HG03442 (cell line): ENCODE measurements around the gene SLC52A1.
A peak's percentile ranks its signal among the peaks of the same experiment; 100 is the strongest.

Experiments used
- ATAC-seq: cut with Tn5 transposase; IDR thresholded peaks from one replicate; pipeline ENCODE4 v1.9.1; 2021; ENCODE audit warnings: mild to moderate bottlenecking, moderate library complexity; ENCODE audit not compliant: unreplicated experiment

SLC52A1 gene

GRCh38 chr17:4994081-4994595 lies 41.1 kb downstream of the SLC52A1 start:
- no peak for ATAC-seq

DNA sequence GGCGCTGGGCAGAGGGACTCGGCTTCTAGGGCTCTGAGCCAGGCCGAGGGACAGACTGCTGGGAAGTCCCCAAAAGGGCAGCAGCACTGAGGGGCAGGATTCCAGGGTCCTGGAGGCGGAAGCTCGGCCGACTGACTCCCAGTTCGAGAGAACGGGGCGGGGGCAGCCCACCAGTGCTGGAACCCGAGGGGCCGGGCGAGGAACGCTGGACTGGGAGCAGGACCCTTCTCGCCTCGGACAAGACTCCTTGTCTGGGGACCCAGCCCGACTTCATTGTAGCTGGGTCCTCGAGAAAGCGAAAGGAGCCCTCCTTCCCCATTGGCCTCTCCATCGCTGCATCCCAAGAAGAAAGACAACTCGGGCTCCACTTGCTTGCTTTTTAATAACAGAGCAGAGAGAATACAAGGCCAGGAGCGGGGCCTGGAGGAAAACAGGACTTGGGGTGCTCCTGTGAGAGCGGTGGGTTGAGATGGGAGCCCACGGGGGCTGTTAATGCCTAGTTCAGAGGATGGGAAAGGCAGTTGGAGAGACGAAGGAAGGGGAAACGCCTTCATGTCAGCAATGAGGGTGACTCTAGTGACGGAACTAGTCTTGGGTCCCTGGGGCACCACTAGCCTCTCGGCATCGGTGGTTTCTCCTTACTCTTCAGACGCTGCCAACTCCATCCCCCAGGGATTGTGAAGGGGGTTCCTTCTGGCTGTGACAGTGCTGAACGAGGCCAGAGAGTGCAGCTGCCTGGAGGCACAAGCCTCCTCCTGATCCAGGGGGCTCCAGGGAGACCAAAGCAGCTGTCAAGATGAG lies 47.3 kb downstream of the SLC52A1 start:
- ATAC-seq: no peak

GRCh38 chr17:4986951-4987766 lies 48.1 kb downstream of the SLC52A1 start, which contains the start of gene CAMTA2:
CAMTA2 (minus strand) TSS chr17:4987675; CDS start chr17:4986222, 1,453 bp downstream.
- ATAC-seq: peak; percentile 64

- no peak for ATAC-seq
Measured at GRCh38 chr17:4986403-4986802, 48.8 kb downstream of the SLC52A1 start.
